GM18505 (cell line): ENCODE measurements around the gene CYSTM1.
A peak's percentile ranks its signal among the peaks of the same experiment; 100 is the strongest.

Experiments
- ATAC-seq: cut with Tn5 transposase; IDR thresholded peaks from one replicate; pipeline ENCODE4 v1.9.1; 2021; ENCODE audit not compliant: unreplicated experiment
- POLR2A ChIP-seq: IDR thresholded peaks from 4 replicates; pipeline ENCODE4 v1.6.1; 2011; ENCODE audit warnings: borderline replicate concordance; ENCODE audit not compliant: insufficient read depth, insufficient read length; ENCODE audit errors: extremely low read depth

Gene CYSTM1

GRCh38 chr5:140245926-140246325 lies 70.9 kb downstream of the CYSTM1 start:
- no peak for TF ChIP-seq POLR2A
- ATAC-seq: no peak

- ATAC-seq: no peak
Observed at GRCh38 chr5:140246378-140247122, 71.6 kb downstream of the CYSTM1 start.

GRCh38 chr5:140248414-140248813 lies 73.4 kb downstream of the CYSTM1 start:
- TF ChIP-seq POLR2A: no peak
- ATAC-seq: no peak

More at GRCh38 chr5:140246378-140247122, 71.6 kb downstream of the CYSTM1 start:
- no peak for TF ChIP-seq POLR2A

DNA sequence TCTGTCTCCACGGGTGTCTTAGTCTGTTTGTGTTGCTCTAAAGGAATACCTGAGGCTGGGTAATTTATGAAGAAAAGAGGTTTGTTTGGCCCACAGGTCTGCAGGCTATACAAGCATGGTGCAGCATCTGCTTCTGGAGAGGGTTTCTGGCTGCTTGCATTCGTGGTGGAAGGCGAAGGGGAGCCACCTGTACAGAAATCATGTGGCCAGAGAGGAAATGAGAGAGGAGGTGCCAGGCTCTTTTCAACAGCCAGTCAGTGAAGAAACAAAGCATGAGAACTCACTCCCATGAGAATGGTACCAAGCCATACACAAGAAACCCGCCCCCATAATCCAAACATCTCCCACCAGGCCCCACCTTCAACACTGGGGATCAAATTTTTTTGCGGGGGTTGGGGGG lies 74.5 kb downstream of the CYSTM1 start:
- ATAC-seq: no peak
- TF ChIP-seq POLR2A: no peak

- no peak for ATAC-seq
- TF ChIP-seq POLR2A: no peak
Observed at GRCh38 chr5:140250386-140250785, 75.4 kb downstream of the CYSTM1 start.

- TF ChIP-seq POLR2A: no peak
- peak; percentile 75 for ATAC-seq
Observed at GRCh38 chr5:140251527-140251973, 76.6 kb downstream of the CYSTM1 start.

DNA sequence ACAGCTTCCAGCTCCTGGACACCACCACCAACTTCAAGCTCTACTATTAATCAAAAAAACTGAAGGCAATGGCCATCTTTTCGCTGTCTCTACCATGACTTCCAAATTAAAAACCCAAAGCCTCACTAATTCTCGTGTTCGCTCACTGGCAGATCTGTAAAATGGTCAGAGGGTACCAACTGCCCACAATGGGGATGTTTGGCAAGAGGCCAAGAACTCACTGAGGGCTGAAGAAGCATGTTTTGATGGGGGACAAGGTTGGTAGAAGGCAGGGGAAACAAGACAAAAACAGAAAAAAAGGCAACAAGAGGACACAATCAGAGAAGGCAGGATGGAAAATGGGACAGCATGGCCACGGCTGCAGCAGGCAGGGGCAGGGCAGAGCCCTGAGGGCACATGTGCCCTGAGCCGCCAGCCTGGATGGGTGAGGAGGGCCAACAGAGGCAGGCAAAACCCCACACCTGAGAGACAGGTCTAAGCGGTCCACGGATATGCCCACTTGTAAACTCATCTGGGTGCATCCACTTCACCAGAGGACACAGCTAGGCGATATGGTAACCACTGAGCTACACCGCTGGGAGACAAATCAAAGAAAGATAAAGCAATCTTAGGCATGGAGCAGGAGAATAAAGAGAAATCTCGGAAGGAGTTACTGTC lies 77.6 kb downstream of the CYSTM1 start:
- TF ChIP-seq POLR2A: no peak
- ATAC-seq: no peak

- no peak for ATAC-seq
Observed at GRCh38 chr5:140253985-140254384, 79.0 kb downstream of the CYSTM1 start.

DNA sequence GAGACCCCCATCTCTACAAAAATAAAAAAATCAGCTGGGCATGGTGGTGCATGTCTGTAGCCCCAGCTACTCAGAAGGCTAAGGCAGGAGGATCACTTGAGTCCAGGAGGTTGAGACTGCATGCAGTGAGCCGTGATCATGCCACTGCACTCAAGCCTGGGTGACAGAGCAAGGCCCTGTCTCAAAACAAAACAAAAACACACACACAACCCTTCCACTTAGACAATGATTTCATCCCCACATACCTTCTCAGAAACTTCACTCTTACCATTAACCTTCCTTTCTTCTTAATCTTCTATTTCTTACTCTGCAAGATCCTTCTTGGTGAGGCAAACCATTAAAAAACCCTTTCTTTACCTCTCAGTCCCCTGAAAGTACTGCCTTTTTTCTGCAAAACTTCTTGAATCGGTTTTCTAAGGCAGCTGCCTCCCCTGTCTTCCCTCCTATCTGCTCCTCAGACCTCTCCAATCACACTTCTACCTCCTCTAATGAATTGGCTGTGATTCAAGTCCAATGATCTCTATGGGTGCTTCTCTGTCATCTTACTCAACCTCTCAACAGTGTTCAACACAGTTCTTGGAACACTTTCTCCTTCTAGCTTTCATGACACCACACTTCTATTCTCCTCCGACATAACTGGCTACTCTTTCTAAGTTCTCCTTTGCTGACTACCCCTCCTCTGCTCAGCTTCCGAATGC lies 80.6 kb downstream of the CYSTM1 start:
- TF ChIP-seq POLR2A: no peak
- no peak for ATAC-seq

More at GRCh38 chr5:140253985-140254384, 79.0 kb downstream of the CYSTM1 start:
- TF ChIP-seq POLR2A: no peak

DNA sequence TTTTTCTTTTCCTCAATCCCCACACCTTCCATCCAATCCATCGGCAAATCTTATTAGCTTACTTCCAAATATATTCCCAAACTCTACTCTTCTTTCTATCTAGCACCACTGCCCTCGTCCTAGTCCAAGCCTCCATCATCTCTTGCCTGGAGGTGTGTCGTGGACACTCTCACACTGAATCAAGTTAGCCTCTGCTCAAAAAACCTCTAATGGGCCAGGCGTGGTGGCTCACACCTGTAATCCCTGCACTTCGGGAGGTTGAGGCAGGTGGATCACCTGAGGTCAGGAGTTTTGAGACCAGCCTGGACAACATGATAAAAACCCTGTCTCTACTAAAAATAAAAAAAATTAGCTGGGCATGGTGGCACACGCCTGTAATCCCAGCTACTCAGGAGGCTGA lies 81.7 kb downstream of the CYSTM1 start:
- ATAC-seq: no peak
- TF ChIP-seq POLR2A: no peak

DNA sequence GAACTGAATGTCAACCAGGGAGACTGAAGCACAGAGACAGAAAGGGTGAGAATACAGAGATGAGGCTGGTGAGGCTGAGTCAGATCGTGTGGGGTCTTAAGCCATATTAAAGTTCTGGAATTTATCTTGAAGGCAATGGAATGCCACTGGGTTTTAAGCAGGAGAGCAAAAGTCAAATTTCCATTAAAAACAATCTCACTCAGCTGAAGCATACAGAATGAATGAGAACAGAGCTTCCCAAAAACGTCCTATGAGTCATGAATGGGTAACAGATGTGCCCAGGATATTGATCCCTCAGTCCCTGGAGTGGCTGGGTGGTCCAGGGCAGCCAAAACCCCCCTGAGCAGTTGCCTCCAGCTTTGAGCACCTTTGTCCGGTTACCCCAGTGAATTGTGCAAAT lies 83.0 kb downstream of the CYSTM1 start:
- no peak for TF ChIP-seq POLR2A
- ATAC-seq: no peak

DNA sequence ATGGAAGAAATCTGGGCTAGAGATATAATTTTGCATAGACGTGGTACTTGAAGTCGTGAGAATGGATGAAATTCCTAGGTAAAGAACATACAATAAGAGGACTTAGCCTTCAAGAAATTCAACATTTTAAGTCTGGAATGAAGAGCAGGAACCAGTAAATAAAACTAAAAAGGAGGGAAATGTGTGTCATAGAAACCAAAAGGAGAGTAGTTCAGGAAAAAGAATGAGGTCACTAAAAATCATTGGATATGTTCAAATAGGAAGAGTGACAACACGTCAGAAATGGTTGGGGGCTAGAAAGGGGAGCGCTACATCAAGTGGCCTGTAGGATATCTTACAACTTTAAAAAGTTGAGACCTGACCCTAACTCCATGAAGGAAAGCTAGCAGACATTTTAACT lies 83.9 kb downstream of the CYSTM1 start:
- TF ChIP-seq POLR2A: no peak
- no peak for ATAC-seq

DNA sequence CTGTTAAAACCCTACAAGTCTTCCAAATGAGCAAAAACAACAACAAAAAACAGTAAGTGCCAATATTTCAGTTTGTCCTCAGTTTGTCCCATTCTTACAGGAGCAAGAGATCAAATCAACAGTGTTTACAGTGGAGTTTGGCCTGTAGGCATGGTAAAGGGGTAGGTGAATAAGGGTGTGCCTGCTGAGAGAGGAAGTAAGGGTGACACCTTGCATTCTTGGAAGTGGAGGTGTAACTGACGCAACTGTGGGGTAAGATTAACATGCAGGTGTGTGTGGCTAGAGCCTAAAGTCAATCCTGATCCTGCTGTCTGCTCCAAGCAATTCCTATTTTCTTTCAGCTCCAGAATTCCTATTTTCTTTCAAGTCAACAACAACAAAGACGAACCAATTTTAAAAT lies 84.5 kb downstream of the CYSTM1 start:
- no peak for TF ChIP-seq POLR2A
- ATAC-seq: no peak
